ENCODE measurements around the gene REEP6. TPM values are rescaled to one million over a fixed set of nuclear protein-coding genes. Genes with fewer than 3 reads are reported as not detected.

REEP6 gene
- polyA plus RNA-seq, 3 donors: 0.51 to 1.8 (median 0.81) TPM

GRCh38 chr19:1511318-1512317, 20.6 kb downstream of the REEP6 start:
- H3K4me1 ChIP-seq (ENCODE audit: control insufficient read depth in 1 of 2, insufficient read depth in 2 of 2, low read length in 2 of 2): peaks cover 12 to 25% of the 10 kb centered on the region in 2 donors
- H3K27ac Mint-ChIP-seq: peak overlapping the region in 1 of 7 donors; percentile 63
- peaks cover 13 to 38% (median 32%) of the 10 kb centered on the region in 7 donors for H3K9me3 Mint-ChIP-seq
- no peak overlapping the region for H3K9ac ChIP-seq (ENCODE audit: insufficient read depth, low read length, poor library complexity, severe bottlenecking)
- H4K20me1 ChIP-seq (ENCODE audit: insufficient read depth, low read length): no peaks in the 10 kb centered on the region
- peaks cover 1 to 2% of the 10 kb centered on the region in 2 donors for H3K36me3 Mint-ChIP-seq
- H3K27me3 ChIP-seq (ENCODE audit: control insufficient read depth in 2 of 2, insufficient read depth in 2 of 2, low read length in 2 of 2): peaks cover 2 to 53% of the 10 kb centered on the region in 2 donors
- peaks cover 18 to 25% of the 10 kb centered on the region in 2 donors for H3K9me3 ChIP-seq (replicated peaks in 1 of 2; ENCODE audit: control insufficient read depth in 1 of 2, insufficient read depth in 1 of 2, low read length in 2 of 2)
- H3K4me1 Mint-ChIP-seq: peaks cover 14% of the 10 kb centered on the region
- H3K79me2 ChIP-seq (ENCODE audit: insufficient read depth, low read length): no peaks in the 10 kb centered on the region
- H2AFZ ChIP-seq (ENCODE audit: insufficient read depth, low read depth, low read length, poor library complexity, severe bottlenecking): no peak overlapping the region
- intact Hi-C loops (cut with micrococcal nuclease): loop anchor here in 1 of 2 donors (10.0 kb wide), 1 partner anchor 67 kb away; no protein-coding TSS in a partner anchor
- no peak overlapping the region for H3K4me3 ChIP-seq (replicated peaks in 1 of 3; ENCODE audit: low read depth in 2 of 3, low read length in 3 of 3)
- H3K36me3 ChIP-seq (replicated peaks in 1 of 2; ENCODE audit: control insufficient read depth in 1 of 2, insufficient read depth in 2 of 2, low read length in 2 of 2): no peaks in the 10 kb centered on the region
- no peak overlapping the region for H3K4me2 ChIP-seq (replicated peaks; ENCODE audit: extremely low read depth, low read length, poor library complexity, severe bottlenecking)
- WGBS (ENCODE audit: insufficient coverage): 57% methylated on average over 13 of the region's 22 CpGs
- no peak for TF ChIP-seq CTCF (IDR thresholded peaks at IDR 0.05)
- H3K27me3 Mint-ChIP-seq (ENCODE audit: low read depth in 3 of 3): peaks cover 39 to 79% (median 59%) of the 10 kb centered on the region in 3 donors
- DNase-seq: no peak
- no peak overlapping the region for H3K27ac ChIP-seq (ENCODE audit: low read depth in 1 of 2, low read length in 2 of 2)
- H3K4me3 Mint-ChIP-seq: peak overlapping the region in 1 of 2 donors; percentile 72

GRCh38 chr19:1512671-1513498, 21.9 kb downstream of the REEP6 start, which contains the start of gene ADAMTSL5:
ADAMTSL5 (minus strand) TSS chr19:1513019; CDS start chr19:1510943, 2,076 bp downstream.
- H3K4me3 ChIP-seq (replicated peaks in 1 of 3; ENCODE audit: low read depth in 2 of 3, low read length in 3 of 3): no peak within 1 kb of the TSS
- Mint-ChIP-seq H3K4me3 (peak within 1 kb of the TSS; percentile 48 to 72), H3K4me1 (peaks cover 10% of the 10 kb centered on the region), H3K27me3 (ENCODE audit: low read depth in 3 of 3) (peaks cover 40 to 81% (median 61%) of the 10 kb centered on the region in 3 donors), H3K9me3 (peaks cover 11 to 28% (median 23%) of the 10 kb centered on the region in 7 donors), H3K36me3 (peaks cover 1 to 2% of the 10 kb centered on the region in 2 donors), H3K27ac (no peak within 1 kb of the TSS)
- H3K27ac ChIP-seq (ENCODE audit: low read depth in 1 of 2, low read length in 2 of 2): no peak within 1 kb of the TSS
- no peak for TF ChIP-seq CTCF (IDR thresholded peaks at IDR 0.05)
- DNase-seq: no peak
- H3K9me3 ChIP-seq (replicated peaks in 1 of 2; ENCODE audit: control insufficient read depth in 1 of 2, insufficient read depth in 1 of 2, low read length in 2 of 2): peaks cover 14 to 17% of the 10 kb centered on the region in 2 donors
- no peaks in the 10 kb centered on the region for H3K79me2 ChIP-seq (ENCODE audit: insufficient read depth, low read length)
- no peak within 1 kb of the TSS for H2AFZ ChIP-seq (ENCODE audit: insufficient read depth, low read depth, low read length, poor library complexity, severe bottlenecking)
- intact Hi-C loops (cut with micrococcal nuclease): loop anchor here in 1 of 2 donors (10.0 kb wide), 1 partner anchor 68 kb away; no protein-coding TSS in a partner anchor
- peaks cover 6 to 18% of the 10 kb centered on the region in 2 donors for H3K4me1 ChIP-seq (ENCODE audit: control insufficient read depth in 1 of 2, insufficient read depth in 2 of 2, low read length in 2 of 2)
- peak within 1 kb of the TSS; percentile 49 for H3K4me2 ChIP-seq (replicated peaks; ENCODE audit: extremely low read depth, low read length, poor library complexity, severe bottlenecking)
- peaks cover 2 to 53% of the 10 kb centered on the region in 2 donors for H3K27me3 ChIP-seq (ENCODE audit: control insufficient read depth in 2 of 2, insufficient read depth in 2 of 2, low read length in 2 of 2)
- WGBS (ENCODE audit: insufficient coverage): 3% methylated on average over 76 of the region's 78 CpGs
- no peaks in the 10 kb centered on the region for H3K36me3 ChIP-seq (replicated peaks in 1 of 2; ENCODE audit: control insufficient read depth in 1 of 2, insufficient read depth in 2 of 2, low read length in 2 of 2)
- H3K9ac ChIP-seq (ENCODE audit: insufficient read depth, low read length, poor library complexity, severe bottlenecking): peak within 1 kb of the TSS; percentile 15
- no peaks in the 10 kb centered on the region for H4K20me1 ChIP-seq (ENCODE audit: insufficient read depth, low read length)
